Peyer's patch (tissue), 4 donors: ENCODE measurements around the gene EPHA6.

Experiments used
- POLR2A ChIP-seq, 2 donors: fragments of 450-650 bp; IDR thresholded peaks; one replicate each; pipeline ENCODE4 v1.5.1; 2017; ENCODE audit warnings: antibody characterized with exemption in 2 of 2, mild to moderate bottlenecking in 2 of 2, moderate library complexity in 2 of 2
- TF ChIP-seq, protein P1 (sequence below), 6 experiments: fragments of 450-650 bp in 4 of 6; fragments of 200-600 bp in 2 of 6; sonication (generic) in 1 of 6; IDR thresholded peaks; one replicate each; pipeline ENCODE4 v1.5.1; 2017 to 2019; ENCODE audit warnings: antibody characterized with exemption in 6 of 6, mild to moderate bottlenecking in 3 of 6, moderate library complexity in 1 of 6

GRCh38 chr3:97125902-97126499, 311.6 kb downstream of the EPHA6 start:
- TF ChIP-seq, protein P1, sequence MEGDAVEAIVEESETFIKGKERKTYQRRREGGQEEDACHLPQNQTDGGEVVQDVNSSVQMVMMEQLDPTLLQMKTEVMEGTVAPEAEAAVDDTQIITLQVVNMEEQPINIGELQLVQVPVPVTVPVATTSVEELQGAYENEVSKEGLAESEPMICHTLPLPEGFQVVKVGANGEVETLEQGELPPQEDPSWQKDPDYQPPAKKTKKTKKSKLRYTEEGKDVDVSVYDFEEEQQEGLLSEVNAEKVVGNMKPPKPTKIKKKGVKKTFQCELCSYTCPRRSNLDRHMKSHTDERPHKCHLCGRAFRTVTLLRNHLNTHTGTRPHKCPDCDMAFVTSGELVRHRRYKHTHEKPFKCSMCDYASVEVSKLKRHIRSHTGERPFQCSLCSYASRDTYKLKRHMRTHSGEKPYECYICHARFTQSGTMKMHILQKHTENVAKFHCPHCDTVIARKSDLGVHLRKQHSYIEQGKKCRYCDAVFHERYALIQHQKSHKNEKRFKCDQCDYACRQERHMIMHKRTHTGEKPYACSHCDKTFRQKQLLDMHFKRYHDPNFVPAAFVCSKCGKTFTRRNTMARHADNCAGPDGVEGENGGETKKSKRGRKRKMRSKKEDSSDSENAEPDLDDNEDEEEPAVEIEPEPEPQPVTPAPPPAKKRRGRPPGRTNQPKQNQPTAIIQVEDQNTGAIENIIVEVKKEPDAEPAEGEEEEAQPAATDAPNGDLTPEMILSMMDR (IDR thresholded peaks at IDR 0.05) = no peak
- no peak for TF ChIP-seq POLR2A (IDR thresholded peaks at IDR 0.05)
